Sigmoid colon (tissue), 7 donors: ENCODE data around the gene SERPINB1. TPM values are rescaled to one million over a fixed set of nuclear protein-coding genes. Genes with fewer than 3 reads are reported as not detected.

ENCODE experiments used
- DNase-seq: peaks from one replicate; pipeline ENCODE4 v3.0.0-alpha.2; 2019
- H3K27ac ChIP-seq, 4 donors: fragments of 200-600 bp; sonication (generic); one replicate each; pipeline ENCODE4 v1.5.1; 2016 to 2019; ENCODE audit warnings: mild to moderate bottlenecking in 1 of 4
- H3K27me3 ChIP-seq, 3 donors: fragments of 200-600 bp; sonication (generic); one replicate each; pipeline ENCODE4 v1.5.1; 2019; ENCODE audit warnings: mild to moderate bottlenecking in 1 of 3
- H3K36me3 ChIP-seq, 4 donors: fragments of 200-600 bp; sonication (generic); one replicate each; pipeline ENCODE4 v1.5.1; 2016 to 2019
- H3K4me1 ChIP-seq, 4 donors: fragments of 200-600 bp; sonication (generic); one replicate each; pipeline ENCODE4 v1.5.1; 2017 to 2019
- H3K4me3 ChIP-seq, 4 donors: fragments of 200-600 bp; sonication (generic); one replicate each; pipeline ENCODE4 v1.5.1; 2017 to 2019; ENCODE audit warnings: mild to moderate bottlenecking in 2 of 4, moderate library complexity in 1 of 4
- H3K9me3 ChIP-seq, 4 donors: fragments of 200-600 bp in 3 of 4; sonication (generic) in 3 of 4; one replicate each; pipeline versions ENCODE4 v1.5.1 to v1.6.1; 2013 to 2019
- CTCF ChIP-seq, 4 experiments: fragments of 450-650 bp in 3 of 4; fragments of 200-600 bp in 1 of 4; IDR thresholded peaks; one replicate each; pipeline ENCODE4 v1.5.1; 2016 to 2019; ENCODE audit warnings: antibody characterized with exemption in 4 of 4, mild to moderate bottlenecking in 3 of 4, moderate library complexity in 2 of 4
- EP300 ChIP-seq, 4 donors: sonication (generic); formaldehyde crosslinking; IDR thresholded peaks; one replicate each; pipeline ENCODE4 v1.6.1; 2017; ENCODE audit warnings: antibody characterized with exemption in 4 of 4
- POLR2A ChIP-seq, 2 donors: fragments of 450-650 bp; IDR thresholded peaks; one replicate each; pipeline ENCODE4 v1.6.1; 2016; ENCODE audit warnings: antibody characterized with exemption in 2 of 2, mild to moderate bottlenecking in 2 of 2, moderate library complexity in 2 of 2
- POLR2AphosphoS5 ChIP-seq, 4 donors: sonication (generic); formaldehyde crosslinking; IDR thresholded peaks; one replicate each; pipeline ENCODE4 v1.6.1; 2017; ENCODE audit warnings: antibody characterized with exemption in 4 of 4
- WGBS, 2 donors: extraction: QIAGEN DNeasy Blood & Tissue Kit; methylation state at CpG; one replicate each; pipeline ENCODE4 v1.1.7; 2013; 5-methylcytosine and 5-hydroxymethylcytosine counted together
- intact Hi-C: fragments of 100-400 bp; cut with DNase I; formaldehyde crosslinking; loops from one replicate; pipeline ENCODE4 v1.15.1; 2023
- polyA plus RNA-seq, 3 donors: library from polyadenylated mRNA; stranded (reverse); fragments of 200-250 nt; gene quantifications; one replicate each; pipeline ENCODE4 v1.2.3, GENCODE V29; 2013
- total RNA-seq, 4 donors: library from RNA; depleted of rRNA; stranded (reverse); fragments of >200 nt; gene quantifications; one replicate each; pipeline ENCODE4 v1.1.0, GENCODE V29; 2016
- donor health status: healthy with polysubstance abuse.
- donor health status: Bipolar disorder and iron deficiency.
- donor health status: healthy.

The SERPINB1 gene
- total and polyA plus RNA-seq, 7 donors: 19.6 to 230 (median 88.0) TPM

DNA sequence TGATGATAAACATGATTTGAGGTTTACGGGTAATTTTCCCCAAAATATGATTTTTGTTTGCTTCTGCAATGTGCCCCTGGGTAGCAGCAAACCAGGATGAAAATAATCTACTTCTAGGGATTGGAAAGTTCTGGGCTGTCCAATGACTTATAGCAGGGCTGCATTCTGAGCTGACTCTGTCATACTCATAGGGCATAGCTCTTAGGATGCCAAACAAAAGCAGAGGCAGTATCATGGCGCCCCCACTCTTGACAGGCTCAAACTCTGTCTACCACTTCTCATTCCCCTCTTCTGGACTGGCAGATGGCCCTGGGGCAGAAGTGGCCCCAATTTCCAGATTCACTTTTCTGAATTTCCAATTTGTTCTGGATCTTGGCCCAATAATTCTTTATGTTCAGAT, 10.3 kb downstream of the SERPINB1 start:
- 88 to 95% methylated on average over 2 of the region's 2 CpGs for WGBS, 2 donors
- no peak for DNase-seq
- Histone ChIP-seq H3K27ac (no peak overlapping the region), H3K4me1 (no peaks in the 10 kb centered on the region), H3K36me3 (peaks cover 11 to 46% (median 20%) of the 10 kb centered on the region in 4 donors), H3K4me3 (no peak overlapping the region), H3K27me3 (no peaks in the 10 kb centered on the region), H3K9me3 (no peaks in the 10 kb centered on the region)
- no peak for TF ChIP-seq POLR2A (IDR thresholded peaks at IDR 0.05)
- TF ChIP-seq POLR2AphosphoS5 (IDR thresholded peaks at IDR 0.05): no peak
- TF ChIP-seq CTCF (IDR thresholded peaks at IDR 0.05): no peak
- TF ChIP-seq EP300 (IDR thresholded peaks at IDR 0.05): no peak
- intact Hi-C loops: no loop called here

DNA sequence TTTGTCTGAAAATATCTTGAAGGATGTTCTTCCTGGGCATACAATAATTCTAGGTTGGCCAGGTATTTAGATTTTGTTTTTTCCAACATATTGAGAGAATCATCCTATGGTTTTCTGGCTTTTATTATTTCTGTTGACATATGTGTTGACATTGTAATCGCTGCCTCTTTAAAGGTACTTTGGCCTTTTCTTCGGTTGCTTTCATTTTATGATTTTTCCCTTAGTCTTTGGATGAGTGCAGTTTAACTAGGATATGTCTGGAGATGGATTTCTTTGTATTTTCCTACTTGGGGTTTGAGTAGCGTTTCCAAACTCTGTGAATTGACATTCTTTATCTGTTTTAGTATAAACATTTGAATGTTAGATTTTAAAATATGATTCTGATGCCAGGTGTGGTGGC, 11.5 kb downstream of the SERPINB1 start:
- H3K4me3 ChIP-seq: no peak overlapping the region
- H3K36me3 ChIP-seq: peaks cover 6 to 34% (median 15%) of the 10 kb centered on the region in 4 donors
- no peak overlapping the region for H3K27ac ChIP-seq
- TF ChIP-seq CTCF (IDR thresholded peaks at IDR 0.05) (no peak), EP300 (IDR thresholded peaks at IDR 0.05) (no peak), POLR2A (IDR thresholded peaks at IDR 0.05) (no peak), POLR2AphosphoS5 (IDR thresholded peaks at IDR 0.05) (no peak)
- no peaks in the 10 kb centered on the region for H3K27me3 ChIP-seq
- H3K9me3 ChIP-seq: no peaks in the 10 kb centered on the region
- no peaks in the 10 kb centered on the region for H3K4me1 ChIP-seq
- 16 to 67% methylated on average over 3 of the region's 3 CpGs for WGBS, 2 donors
- DNase-seq: no peak
- intact Hi-C loops: no loop called here

- peaks cover 0 to 24% (median 11%) of the 10 kb centered on the region in 4 donors for H3K36me3 ChIP-seq
- H3K4me3 ChIP-seq: no peak overlapping the region
- intact Hi-C loops: no loop called here
- no peaks in the 10 kb centered on the region for H3K27me3 ChIP-seq
- H3K4me1 ChIP-seq: no peaks in the 10 kb centered on the region
- no peak for DNase-seq
- WGBS, 2 donors: 88 to 95% methylated on average over 2 of the region's 2 CpGs
- no peak overlapping the region for H3K27ac ChIP-seq
- no peaks in the 10 kb centered on the region for H3K9me3 ChIP-seq
- TF ChIP-seq CTCF (IDR thresholded peaks at IDR 0.05) (no peak), POLR2A (IDR thresholded peaks at IDR 0.05) (no peak), POLR2AphosphoS5 (IDR thresholded peaks at IDR 0.05) (no peak), EP300 (IDR thresholded peaks at IDR 0.05) (no peak)
Measured at GRCh38 chr6:2829253-2829652, 12.4 kb downstream of the SERPINB1 start.

DNA sequence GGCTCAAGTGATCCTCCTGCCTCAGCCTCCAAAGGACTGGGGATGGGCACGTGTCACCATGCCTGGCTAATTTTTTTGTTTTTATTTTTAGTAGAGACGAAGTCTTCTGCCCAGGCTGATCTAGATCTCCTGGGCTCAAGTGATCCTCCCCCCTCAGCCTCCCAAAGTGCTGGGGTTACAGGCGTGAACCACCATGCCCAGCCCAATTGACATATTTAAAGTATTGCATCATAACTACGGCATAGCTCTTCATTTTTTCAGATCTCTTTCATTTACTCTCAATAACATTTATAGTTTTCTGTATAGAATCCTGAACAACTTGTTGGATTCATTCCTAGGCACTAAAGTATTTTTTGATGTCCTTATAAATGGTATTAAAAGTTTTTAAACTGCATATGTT, 13.0 kb downstream of the SERPINB1 start:
- no peaks in the 10 kb centered on the region for H3K9me3 ChIP-seq
- intact Hi-C loops: no loop called here
- no peaks in the 10 kb centered on the region for H3K4me1 ChIP-seq
- 89% methylated on average over 4 of the region's 4 CpGs for WGBS, 2 donors
- peaks cover 0 to 18% (median 6%) of the 10 kb centered on the region in 4 donors for H3K36me3 ChIP-seq
- TF ChIP-seq EP300 (IDR thresholded peaks at IDR 0.05): no peak
- no peak for TF ChIP-seq POLR2A (IDR thresholded peaks at IDR 0.05)
- TF ChIP-seq CTCF (IDR thresholded peaks at IDR 0.05): no peak
- TF ChIP-seq POLR2AphosphoS5 (IDR thresholded peaks at IDR 0.05): no peak
- no peaks in the 10 kb centered on the region for H3K27me3 ChIP-seq
- no peak overlapping the region for H3K27ac ChIP-seq
- DNase-seq: no peak
- no peak overlapping the region for H3K4me3 ChIP-seq

GRCh38 chr6:2827142-2827541, 14.5 kb downstream of the SERPINB1 start:
- peaks cover 0 to 4% (median under 1%) of the 10 kb centered on the region in 4 donors for H3K36me3 ChIP-seq
- H3K27me3 ChIP-seq: no peaks in the 10 kb centered on the region
- no peaks in the 10 kb centered on the region for H3K4me1 ChIP-seq
- 89 to 94% methylated on average over 6 of the region's 6 CpGs for WGBS, 2 donors
- DNase-seq: no peak
- H3K9me3 ChIP-seq: no peaks in the 10 kb centered on the region
- H3K27ac ChIP-seq: no peak overlapping the region
- H3K4me3 ChIP-seq: no peak overlapping the region
- TF ChIP-seq POLR2AphosphoS5 (IDR thresholded peaks at IDR 0.05) (no peak), CTCF (IDR thresholded peaks at IDR 0.05) (no peak), POLR2A (IDR thresholded peaks at IDR 0.05) (no peak), EP300 (IDR thresholded peaks at IDR 0.05) (no peak)
- intact Hi-C loops: no loop called here
